Skeletal muscle tissue (tissue), 4 donors: ENCODE data around the gene DMPK. TPM values are rescaled to one million over a fixed set of nuclear protein-coding genes. Genes with fewer than 3 reads are reported as not detected.
"Not testable (repeated sequence)": the region's sequence is repeated elsewhere in the genome, so short reads cannot be mapped to it uniquely, and the experiment has no call there.

ENCODE experiments used
- H3K27ac ChIP-seq: one replicate; pipeline ENCODE4 v1.7.0; 2013; ENCODE audit warnings: mild to moderate bottlenecking, low read depth, low read length, inconsistent platforms
- H3K27me3 ChIP-seq, 3 donors: one replicate each; pipeline ENCODE4 v1.7.0; 2013; ENCODE audit warnings: low read length in 3 of 3; ENCODE audit not compliant: control insufficient read depth in 3 of 3, insufficient read depth in 3 of 3
- H3K36me3 ChIP-seq, 3 donors: one replicate each; pipeline ENCODE4 v1.7.0; 2013; ENCODE audit warnings: low read length in 3 of 3; ENCODE audit not compliant: control insufficient read depth in 3 of 3, insufficient read depth in 3 of 3
- H3K4me1 ChIP-seq, 3 donors: one replicate each; pipeline ENCODE4 v1.7.0; 2013; ENCODE audit warnings: low read length in 3 of 3, mild to moderate bottlenecking in 3 of 3; ENCODE audit not compliant: control insufficient read depth in 3 of 3, insufficient read depth in 3 of 3
- H3K4me3 ChIP-seq, 3 donors: one replicate each; pipeline ENCODE4 v1.7.0; 2013; ENCODE audit warnings: low read length in 3 of 3
- H3K9ac ChIP-seq, 3 donors: one replicate each; pipeline ENCODE4 v1.7.0; 2013; ENCODE audit warnings: low read length in 3 of 3, mild to moderate bottlenecking in 3 of 3, moderate library complexity in 2 of 3, low read depth in 1 of 3
- H3K9me3 ChIP-seq, 3 donors: one replicate each; pipeline ENCODE4 v1.7.0; 2013; ENCODE audit warnings: low read length in 3 of 3; ENCODE audit not compliant: control insufficient read depth in 3 of 3
- total RNA-seq: library from RNA; depleted of rRNA; stranded (reverse); fragments of >200 nt; gene quantifications from one replicate; pipeline ENCODE4 v1.2.3, GENCODE V29; 2014
- donor health status: Osteomylitis.

The DMPK gene
- total RNA-seq, 1 donor from 2014 or later = 160 TPM

- Histone ChIP-seq H3K4me3 (peak within 1 kb of the TSS; percentile 82 to 93 (median 92)), H3K36me3 (no peaks in the 10 kb centered on the region), H3K27ac (peak within 1 kb of the TSS; percentile 69), H3K4me1 (peaks cover 11 to 13% (median 13%) of the 10 kb centered on the region in 3 donors), H3K9me3 (no peaks in the 10 kb centered on the region), H3K9ac (peak within 1 kb of the TSS; percentile 84 to 89 (median 87)), H3K27me3 (no peaks in the 10 kb centered on the region)
Observed at GRCh38 chr19:45730368-45731288, 51.7 kb downstream of the DMPK start, which contains the start of gene FBXO46. TSS of gene FBXO46 (minus strand) at chr19:45730896. CDS start at chr19:45713495, 17,401 bp downstream.

- no peaks in the 10 kb centered on the region for H3K36me3 ChIP-seq
- no peaks in the 10 kb centered on the region for H3K27me3 ChIP-seq
- H3K9ac ChIP-seq = peak overlapping the region; percentile 84 to 89 (median 87)
- peaks cover 11 to 13% (median 13%) of the 10 kb centered on the region in 3 donors for H3K4me1 ChIP-seq
- H3K27ac ChIP-seq = peak overlapping the region; percentile 69
- H3K9me3 ChIP-seq = no peaks in the 10 kb centered on the region
- H3K4me3 ChIP-seq = peak overlapping the region; percentile 82 to 93 (median 92)
Observed at GRCh38 chr19:45729800-45730290, 52.4 kb downstream of the DMPK start.

GRCh38 chr19:45728683-45729082 is 53.6 kb downstream of the DMPK start:
- not testable (repeated sequence) for H3K9me3 ChIP-seq, H3K36me3 ChIP-seq, H3K4me3 ChIP-seq, H3K27ac ChIP-seq, H3K9ac ChIP-seq, H3K27me3 ChIP-seq
- peaks cover 11 to 13% (median 13%) of the 10 kb centered on the region in 3 donors for H3K4me1 ChIP-seq

- not testable (repeated sequence) for H3K27me3 ChIP-seq, H3K36me3 ChIP-seq, H3K27ac ChIP-seq
Observed at GRCh38 chr19:45720065-45720464, 62.2 kb downstream of the DMPK start.

More at GRCh38 chr19:45720065-45720464, 62.2 kb downstream of the DMPK start:
- H3K9ac ChIP-seq, H3K9me3 ChIP-seq, H3K4me3 ChIP-seq: not testable (repeated sequence)
- H3K4me1 ChIP-seq = peaks cover 15 to 28% (median 18%) of the 10 kb centered on the region in 3 donors

Other genes with a start within 250 kb of the DMPK start
- 3.7 TPM for gene OPA3, start 197.7 kb downstream of the DMPK start, total RNA-seq
- 0.52 TPM for gene GPR4, start 180.3 kb downstream of the DMPK start, total RNA-seq
- 4.7 TPM for gene EML2, start 143.1 kb downstream of the DMPK start, total RNA-seq
- 0.52 TPM for gene GIPR, start 114.3 kb downstream of the DMPK start, total RNA-seq
- 210 TPM for gene SNRPD2, start 90.5 kb downstream of the DMPK start, total RNA-seq
- 2.6 TPM for gene QPCTL, start 89.8 kb downstream of the DMPK start, total RNA-seq
- gene FBXO46, start 51.6 kb downstream of the DMPK start, total RNA-seq = 5.7 TPM
- gene MEIOSIN, start 49.1 kb downstream of the DMPK start, total RNA-seq = not detected
- gene SIX5, start 13.2 kb downstream of the DMPK start, total RNA-seq = 8.4 TPM
- gene DMWD, start 10.4 kb upstream of the DMPK start, total RNA-seq = 20.4 TPM
- not detected for gene RSPH6A, start 32.8 kb upstream of the DMPK start, total RNA-seq
- gene SYMPK, start 80.7 kb upstream of the DMPK start, total RNA-seq = 23.5 TPM
- not detected for gene FOXA3, start 81.8 kb upstream of the DMPK start, total RNA-seq
- 24.5 TPM for gene IRF2BP1, start 103.7 kb upstream of the DMPK start, total RNA-seq
- gene MYPOP, start 120.1 kb upstream of the DMPK start, total RNA-seq = 0.52 TPM
- not detected for gene NANOS2, start 132.3 kb upstream of the DMPK start, total RNA-seq
- gene NOVA2, start 191.4 kb upstream of the DMPK start, total RNA-seq = 0.52 TPM
- 4.2 TPM for gene CCDC61, start 213.0 kb upstream of the DMPK start, total RNA-seq
- gene PGLYRP1, start 240.6 kb upstream of the DMPK start, total RNA-seq = 2.1 TPM